Caco-2 (cell line): Measurements from ENCODE around the gene NOB1. TPM values are rescaled to one million over a fixed set of nuclear protein-coding genes. Genes with fewer than 3 reads are reported as not detected.
"Not testable (repeated sequence)": the region's sequence is repeated elsewhere in the genome, so short reads cannot be mapped to it uniquely, and the experiment has no call there.

Experiments
- BruUV-seq: library from RNA; stranded (reverse); fragments of 400-500 nt; replicated peaks from 2 replicates; lab custom pipeline; 2021; lab: Mats Ljungman, UMichigan
- CTCF ChIA-PET: fragments of 300-600 bp; sonication (Branson Sonifier 250); formaldehyde crosslinking; loops from one replicate; lab custom pipeline; 2022; ENCODE audit warnings: antibody characterized with exemption; lab: Charles Lee
- POLR2A ChIA-PET: fragments of 300-600 bp; sonication (Branson Sonifier 250); formaldehyde crosslinking; loops from one replicate; lab custom pipeline; 2022; ENCODE audit warnings: antibody characterized with exemption; lab: Charles Lee
- DNase-seq, 2 experiments: peaks; one replicate each; pipeline versions ENCODE4 v3.0.0 to v3.0.0-alpha.2; 2020 to 2022
- H3K27me3 ChIP-seq: replicated peaks from 2 replicates; pipeline ENCODE4 v1.6.0; 2011; ENCODE audit warnings: low read length; ENCODE audit not compliant: control insufficient read depth, insufficient read depth
- H3K36me3 ChIP-seq: 2 replicates; pipeline ENCODE4 v1.5.1; 2011; ENCODE audit warnings: low read length; ENCODE audit not compliant: control insufficient read depth, insufficient read depth
- H3K4me1 ChIP-seq: fragments of 250-450 bp; sonication (Bioruptor Pico); 2 replicates; pipeline ENCODE4 v1.5.1; 2020; ENCODE audit warnings: mild to moderate bottlenecking
- H3K4me3 ChIP-seq: 2 replicates; pipeline ENCODE4 v1.5.1; 2011; ENCODE audit warnings: low read depth, mild to moderate bottlenecking, control low read depth, low read length
- H3K9me3 ChIP-seq: fragments of 250-450 bp; sonication (Bioruptor Pico); 2 replicates; pipeline ENCODE4 v1.5.1; 2020; ENCODE audit warnings: mild to moderate bottlenecking, moderate library complexity
- H3K27ac Mint-ChIP-seq: one replicate; pipeline ENCODE4 v1.8.0; 2022; ENCODE audit warnings: mixed read lengths; ENCODE audit not compliant: unreplicated experiment
- H3K27me3 Mint-ChIP-seq: one replicate; pipeline ENCODE4 v1.8.0; 2022; ENCODE audit warnings: mixed read lengths; ENCODE audit not compliant: insufficient read depth, unreplicated experiment
- H3K36me3 Mint-ChIP-seq: one replicate; pipeline ENCODE4 v1.8.0; 2022; ENCODE audit warnings: mild to moderate bottlenecking, mixed read lengths; ENCODE audit not compliant: insufficient read depth, unreplicated experiment
- H3K4me1 Mint-ChIP-seq: one replicate; pipeline ENCODE4 v1.8.0; 2022; ENCODE audit warnings: low read depth, mixed read lengths; ENCODE audit not compliant: unreplicated experiment
- H3K4me3 Mint-ChIP-seq: one replicate; pipeline ENCODE4 v1.8.0; 2022; ENCODE audit warnings: mild to moderate bottlenecking, moderate library complexity, mixed read lengths; ENCODE audit not compliant: unreplicated experiment
- H3K9me3 Mint-ChIP-seq: one replicate; pipeline ENCODE4 v1.8.0; 2022; ENCODE audit warnings: mixed read lengths; ENCODE audit not compliant: unreplicated experiment
- intact Hi-C: fragments of 100-400 bp; cut with micrococcal nuclease; formaldehyde crosslinking; loops from one replicate; pipeline ENCODE4 v1.10.0; 2022; ENCODE audit not compliant: unreplicated experiment
- total RNA-seq: library from RNA; stranded (reverse); gene quantifications from 2 replicates; pipeline ENCODE4 v1.2.3, GENCODE V29; 2022
- TF ChIP-seq, protein P1 (sequence below), 2 experiments: fragments of 200-600 bp in 1 of 2; IDR thresholded peaks; 1 replicate in 1 of 2; 2 replicates in 1 of 2; pipeline versions ENCODE4 v1.5.1 to v1.8.0; 2011 to 2022; ENCODE audit warnings: antibody characterized with exemption in 1 of 2, control low read depth in 1 of 2, inconsistent platforms in 1 of 2, low read depth in 1 of 2, low read length in 1 of 2, mild to moderate bottlenecking in 1 of 2, moderate library complexity in 1 of 2; ENCODE audit not compliant: insufficient read depth in 1 of 2, severe bottlenecking in 1 of 2, unreplicated experiment in 1 of 2

The NOB1 gene
- total RNA-seq, 1 experiment from 2014 or later = 120 TPM

DNA sequence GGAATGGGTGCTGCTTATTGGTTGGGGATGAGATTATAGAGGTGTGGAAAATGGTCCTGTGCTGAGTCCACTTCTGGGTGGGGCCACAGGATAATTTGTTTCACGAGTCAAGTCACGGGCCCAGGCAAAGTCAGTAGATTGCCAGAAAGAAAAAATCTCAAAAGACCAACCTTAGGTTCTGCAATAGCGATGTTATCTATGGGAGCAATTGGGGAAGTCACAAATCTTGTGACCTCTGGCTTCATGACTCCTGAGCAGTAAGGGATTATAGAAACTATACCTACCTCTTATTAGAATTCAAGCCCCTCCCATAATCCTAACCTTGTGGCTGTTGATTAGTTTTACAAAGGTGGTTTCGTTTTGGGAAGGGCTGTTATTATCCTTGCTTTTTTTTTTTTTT lies 38.8 kb upstream of the NOB1 start:
- ChIA-PET CTCF (no interaction called here), POLR2A (no interaction called here)
- H3K27ac Mint-ChIP-seq = no peak overlapping the region
- BruUV-seq = no TSS peak
- Histone ChIP-seq H3K36me3 (no peaks in the 10 kb centered on the region; the same call in none of the 2 replicates), H3K9me3 (no peaks in the 10 kb centered on the region), H3K27me3 (no peaks in the 10 kb centered on the region), H3K4me3 (no peak overlapping the region), H3K4me1 (peaks cover 9% of the 10 kb centered on the region; the same call in 1 of the 2 replicates)
- H3K36me3 Mint-ChIP-seq = peaks cover 17% of the 10 kb centered on the region
- TF ChIP-seq, protein P1, sequence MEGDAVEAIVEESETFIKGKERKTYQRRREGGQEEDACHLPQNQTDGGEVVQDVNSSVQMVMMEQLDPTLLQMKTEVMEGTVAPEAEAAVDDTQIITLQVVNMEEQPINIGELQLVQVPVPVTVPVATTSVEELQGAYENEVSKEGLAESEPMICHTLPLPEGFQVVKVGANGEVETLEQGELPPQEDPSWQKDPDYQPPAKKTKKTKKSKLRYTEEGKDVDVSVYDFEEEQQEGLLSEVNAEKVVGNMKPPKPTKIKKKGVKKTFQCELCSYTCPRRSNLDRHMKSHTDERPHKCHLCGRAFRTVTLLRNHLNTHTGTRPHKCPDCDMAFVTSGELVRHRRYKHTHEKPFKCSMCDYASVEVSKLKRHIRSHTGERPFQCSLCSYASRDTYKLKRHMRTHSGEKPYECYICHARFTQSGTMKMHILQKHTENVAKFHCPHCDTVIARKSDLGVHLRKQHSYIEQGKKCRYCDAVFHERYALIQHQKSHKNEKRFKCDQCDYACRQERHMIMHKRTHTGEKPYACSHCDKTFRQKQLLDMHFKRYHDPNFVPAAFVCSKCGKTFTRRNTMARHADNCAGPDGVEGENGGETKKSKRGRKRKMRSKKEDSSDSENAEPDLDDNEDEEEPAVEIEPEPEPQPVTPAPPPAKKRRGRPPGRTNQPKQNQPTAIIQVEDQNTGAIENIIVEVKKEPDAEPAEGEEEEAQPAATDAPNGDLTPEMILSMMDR (IDR thresholded peaks at IDR 0.05; ENCODE audit: insufficient read depth in 1 of 2, low read depth in 1 of 2, low read length in 1 of 2, severe bottlenecking in 1 of 2, unreplicated experiment in 1 of 2) = no peak
- no peaks in the 10 kb centered on the region for H3K4me1 Mint-ChIP-seq
- no peak overlapping the region for H3K4me3 Mint-ChIP-seq
- H3K27me3 Mint-ChIP-seq = no peaks in the 10 kb centered on the region
- DNase-seq = no peak
- intact Hi-C loops = no loop called here
- no peaks in the 10 kb centered on the region for H3K9me3 Mint-ChIP-seq

DNA sequence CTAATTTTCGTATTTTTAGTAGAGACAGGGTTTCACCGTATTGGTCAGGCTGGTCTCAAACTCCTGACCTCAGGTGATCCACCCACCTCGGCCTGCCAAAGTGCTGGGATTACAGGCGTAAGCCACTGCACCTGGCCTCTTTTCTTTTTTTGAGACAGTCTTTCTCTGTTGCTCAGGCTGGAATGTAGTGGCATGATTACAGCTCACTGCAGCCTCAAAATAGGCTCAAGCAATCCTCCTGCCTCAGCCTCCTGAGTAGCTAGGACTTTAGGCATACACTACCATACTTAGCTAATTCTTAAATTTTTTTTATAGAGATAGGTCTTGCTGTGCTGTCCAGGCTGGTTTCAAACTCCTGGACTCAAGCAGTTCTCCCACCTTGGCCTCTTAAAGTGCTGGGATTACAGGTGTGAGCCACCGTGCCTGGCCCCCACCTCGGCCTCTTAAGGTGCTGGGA lies 36.7 kb upstream of the NOB1 start:
- H3K4me3 Mint-ChIP-seq, H3K36me3 ChIP-seq, H3K4me3 ChIP-seq, intact Hi-C loops, H3K27ac Mint-ChIP-seq, H3K27me3 ChIP-seq, H3K27me3 Mint-ChIP-seq, H3K9me3 Mint-ChIP-seq, POLR2A ChIA-PET, H3K9me3 ChIP-seq, DNase-seq, BruUV-seq: not testable (repeated sequence)
- Mint-ChIP-seq H3K36me3 (peaks cover 27% of the 10 kb centered on the region), H3K4me1 (peaks cover 12% of the 10 kb centered on the region)
- peaks cover 21% of the 10 kb centered on the region for H3K4me1 ChIP-seq
- CTCF ChIA-PET = interaction anchor here (0.7 kb wide), 1 partner anchor 139 kb away, joined by 3 read pairs; no protein-coding TSS in a partner anchor

DNA sequence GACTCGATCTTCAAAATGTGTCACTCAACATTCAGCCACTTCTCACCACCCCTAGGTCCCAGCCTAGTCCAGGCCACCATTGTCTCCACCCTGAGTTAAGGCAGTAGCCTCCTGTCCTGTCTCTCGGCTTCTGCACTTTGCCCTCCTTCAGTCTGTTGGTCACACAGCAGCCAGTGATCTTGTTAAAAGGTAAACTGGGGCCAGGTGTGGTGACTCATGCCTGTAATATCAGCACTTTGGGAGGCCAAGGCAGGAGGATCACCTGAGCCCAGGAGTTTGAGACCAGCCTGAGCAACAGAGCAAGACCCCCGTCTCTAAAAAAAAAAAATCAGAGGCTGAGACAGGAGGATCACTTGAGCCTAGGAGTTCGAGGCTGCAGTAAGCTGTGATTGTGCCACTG lies 33.2 kb upstream of the NOB1 start:
- Mint-ChIP-seq H3K4me1 (peaks cover 12% of the 10 kb centered on the region), H3K27me3 (no peaks in the 10 kb centered on the region), H3K4me3 (no peak overlapping the region), H3K27ac (peak overlapping the region; percentile 28), H3K36me3 (peaks cover 35% of the 10 kb centered on the region), H3K9me3 (no peaks in the 10 kb centered on the region)
- no TSS peak for BruUV-seq
- H3K4me1 ChIP-seq = peaks cover 21% of the 10 kb centered on the region
- no peaks in the 10 kb centered on the region for H3K27me3 ChIP-seq
- H3K36me3 ChIP-seq = no peaks in the 10 kb centered on the region; the same call in 1 of the 2 replicates
- CTCF ChIA-PET = no interaction called here
- DNase-seq = peak in 1 of 2 experiments; percentile 70
- TF ChIP-seq, protein P1 (IDR thresholded peaks at IDR 0.05; ENCODE audit: insufficient read depth in 1 of 2, low read depth in 1 of 2, low read length in 1 of 2, severe bottlenecking in 1 of 2, unreplicated experiment in 1 of 2) = no peak
- H3K4me3 ChIP-seq = no peak overlapping the region
- POLR2A ChIA-PET = no interaction called here
- no peaks in the 10 kb centered on the region for H3K9me3 ChIP-seq
- intact Hi-C loops = no loop called here
